Measurements from ENCODE around the gene HS3ST5. TPM values are rescaled to one million over a fixed set of nuclear protein-coding genes. Genes with fewer than 3 reads are reported as not detected.
"Not testable (repeated sequence)": the region's sequence is repeated elsewhere in the genome, so short reads cannot be mapped to it uniquely, and the experiment has no call there.

Gene HS3ST5
- total RNA-seq, 5 donors from 2014 or later (not counting 1 experiment from before 2014, with no cell fraction given), result not detected

GRCh38 chr6:114080410-114080809 is 262.4 kb downstream of the HS3ST5 start:
- H3K4me1 ChIP-seq (ENCODE audit: control insufficient read depth in 1 of 2, extremely low read depth in 1 of 2, insufficient read depth in 2 of 2, low read length in 2 of 2); H3K9me3 ChIP-seq; H3K36me3 ChIP-seq (ENCODE audit: control insufficient read depth in 2 of 2, extremely low read depth in 1 of 2, insufficient read depth in 1 of 2, low read length in 1 of 2); H3K4me3 ChIP-seq (ENCODE audit: control insufficient read depth in 1 of 2, extremely low read depth in 1 of 2, low read length in 1 of 2); POLR2A ChIA-PET; H3K4me1 Mint-ChIP-seq; ATAC-seq (replicated peaks in 1 of 4); H3K36me3 Mint-ChIP-seq; H3K27me3 ChIP-seq (replicated peaks in 1 of 2; ENCODE audit: control insufficient read depth in 2 of 2, extremely low read depth in 1 of 2, insufficient read depth in 2 of 2, low read length in 1 of 2); H3K27me3 Mint-ChIP-seq; CTCF ChIA-PET; H3K4me3 Mint-ChIP-seq; H3K27ac ChIP-seq (ENCODE audit: low read length); H3K27ac Mint-ChIP-seq; H3K9me3 Mint-ChIP-seq; DNase-seq: not testable (repeated sequence)
- WGBS (ENCODE audit: insufficient coverage), result no CpG with 5 or more reads among the region's 1 CpG

GRCh38 chr6:114075777-114076176 is 267.0 kb downstream of the HS3ST5 start:
- H3K9me3 ChIP-seq, result no peaks in the 10 kb centered on the region
- DNase-seq (no peak), ATAC-seq (replicated peaks in 1 of 4) (no peak)
- H3K4me1 ChIP-seq (ENCODE audit: control insufficient read depth in 1 of 2, extremely low read depth in 1 of 2, insufficient read depth in 2 of 2, low read length in 2 of 2), result no peaks in the 10 kb centered on the region
- Mint-ChIP-seq H3K27me3 (peaks cover 0 to 7% of the 10 kb centered on the region in 2 donors), H3K9me3 (peaks cover 0 to 4% (median 2%) of the 10 kb centered on the region in 3 donors), H3K4me1 (peaks cover 0 to 9% (median 7%) of the 10 kb centered on the region in 3 donors), H3K27ac (no peak overlapping the region), H3K4me3 (no peak overlapping the region), H3K36me3 (no peaks in the 10 kb centered on the region)
- ChIA-PET CTCF (no interaction called here), POLR2A (no interaction called here)
- no peak overlapping the region for H3K27ac ChIP-seq (ENCODE audit: low read length)
- no peak overlapping the region for H3K4me3 ChIP-seq (ENCODE audit: control insufficient read depth in 1 of 2, extremely low read depth in 1 of 2, low read length in 1 of 2)
- no peaks in the 10 kb centered on the region for H3K36me3 ChIP-seq (ENCODE audit: control insufficient read depth in 2 of 2, extremely low read depth in 1 of 2, insufficient read depth in 1 of 2, low read length in 1 of 2)
- no peaks in the 10 kb centered on the region for H3K27me3 ChIP-seq (replicated peaks in 1 of 2; ENCODE audit: control insufficient read depth in 2 of 2, extremely low read depth in 1 of 2, insufficient read depth in 2 of 2, low read length in 1 of 2)
- WGBS (ENCODE audit: insufficient coverage), result 63% methylated on average over 2 of the region's 3 CpGs

GRCh38 chr6:114075300-114075699 is 267.5 kb downstream of the HS3ST5 start:
- no peak overlapping the region for H3K4me3 ChIP-seq (ENCODE audit: control insufficient read depth in 1 of 2, extremely low read depth in 1 of 2, low read length in 1 of 2)
- ATAC-seq (replicated peaks in 1 of 4) (no peak), DNase-seq (no peak)
- no peaks in the 10 kb centered on the region for H3K36me3 Mint-ChIP-seq
- no peak overlapping the region for H3K4me3 Mint-ChIP-seq
- ChIA-PET CTCF (no interaction called here), POLR2A (no interaction called here)
- H3K4me1 Mint-ChIP-seq, result peaks cover 0 to 9% (median 7%) of the 10 kb centered on the region in 3 donors
- H3K27ac Mint-ChIP-seq, result no peak overlapping the region
- no peaks in the 10 kb centered on the region for H3K4me1 ChIP-seq (ENCODE audit: control insufficient read depth in 1 of 2, extremely low read depth in 1 of 2, insufficient read depth in 2 of 2, low read length in 2 of 2)
- H3K27me3 ChIP-seq (replicated peaks in 1 of 2; ENCODE audit: control insufficient read depth in 2 of 2, extremely low read depth in 1 of 2, insufficient read depth in 2 of 2, low read length in 1 of 2), result no peaks in the 10 kb centered on the region
- no peak overlapping the region for H3K27ac ChIP-seq (ENCODE audit: low read length)
- WGBS (ENCODE audit: insufficient coverage), result 57% methylated on average over 2 of the region's 4 CpGs
- no peaks in the 10 kb centered on the region for H3K9me3 ChIP-seq
- H3K27me3 Mint-ChIP-seq, result peaks cover 0 to 11% of the 10 kb centered on the region in 2 donors
- H3K36me3 ChIP-seq (ENCODE audit: control insufficient read depth in 2 of 2, extremely low read depth in 1 of 2, insufficient read depth in 1 of 2, low read length in 1 of 2), result no peaks in the 10 kb centered on the region
- H3K9me3 Mint-ChIP-seq, result peaks cover 0 to 3% (median 0%) of the 10 kb centered on the region in 3 donors

GRCh38 chr6:114068771-114069170 is 274.1 kb downstream of the HS3ST5 start:
- Mint-ChIP-seq H3K27ac (no peak overlapping the region), H3K4me1 (no peaks in the 10 kb centered on the region), H3K36me3 (no peaks in the 10 kb centered on the region), H3K9me3 (peaks cover 0 to 3% (median 0%) of the 10 kb centered on the region in 3 donors), H3K27me3 (peaks cover 5 to 18% of the 10 kb centered on the region in 2 donors), H3K4me3 (no peak overlapping the region)
- no peak for ATAC-seq (replicated peaks in 1 of 4)
- CTCF ChIA-PET, result no interaction called here
- no peak overlapping the region for H3K27ac ChIP-seq (ENCODE audit: low read length)
- no peaks in the 10 kb centered on the region for H3K9me3 ChIP-seq
- no peaks in the 10 kb centered on the region for H3K27me3 ChIP-seq (replicated peaks in 1 of 2; ENCODE audit: control insufficient read depth in 2 of 2, extremely low read depth in 1 of 2, insufficient read depth in 2 of 2, low read length in 1 of 2)
- no peak overlapping the region for H3K4me3 ChIP-seq (ENCODE audit: control insufficient read depth in 1 of 2, extremely low read depth in 1 of 2, low read length in 1 of 2)
- DNase-seq, result no peak
- POLR2A ChIA-PET, result no interaction called here
- H3K4me1 ChIP-seq (ENCODE audit: control insufficient read depth in 1 of 2, extremely low read depth in 1 of 2, insufficient read depth in 2 of 2, low read length in 2 of 2), result no peaks in the 10 kb centered on the region
- 100% methylated on average over 1 of the region's 3 CpGs for WGBS (ENCODE audit: insufficient coverage)
- no peaks in the 10 kb centered on the region for H3K36me3 ChIP-seq (ENCODE audit: control insufficient read depth in 2 of 2, extremely low read depth in 1 of 2, insufficient read depth in 1 of 2, low read length in 1 of 2)

GRCh38 chr6:114068116-114068515 is 274.7 kb downstream of the HS3ST5 start:
- H3K27ac ChIP-seq (ENCODE audit: low read length), result no peak overlapping the region
- H3K4me1 ChIP-seq (ENCODE audit: control insufficient read depth in 1 of 2, extremely low read depth in 1 of 2, insufficient read depth in 2 of 2, low read length in 2 of 2), result no peaks in the 10 kb centered on the region
- no CpG with 5 or more reads among the region's 2 CpGs for WGBS (ENCODE audit: insufficient coverage)
- no peaks in the 10 kb centered on the region for H3K36me3 Mint-ChIP-seq
- ChIA-PET POLR2A (no interaction called here), CTCF (no interaction called here)
- no peaks in the 10 kb centered on the region for H3K27me3 ChIP-seq (replicated peaks in 1 of 2; ENCODE audit: control insufficient read depth in 2 of 2, extremely low read depth in 1 of 2, insufficient read depth in 2 of 2, low read length in 1 of 2)
- H3K9me3 ChIP-seq, result no peaks in the 10 kb centered on the region
- no peak for ATAC-seq (replicated peaks in 1 of 4)
- H3K4me3 ChIP-seq (ENCODE audit: control insufficient read depth in 1 of 2, extremely low read depth in 1 of 2, low read length in 1 of 2), result no peak overlapping the region
- H3K4me3 Mint-ChIP-seq, result no peak overlapping the region
- H3K27ac Mint-ChIP-seq, result no peak overlapping the region
- H3K9me3 Mint-ChIP-seq, result peaks cover 0 to 3% (median 0%) of the 10 kb centered on the region in 3 donors
- no peaks in the 10 kb centered on the region for H3K36me3 ChIP-seq (ENCODE audit: control insufficient read depth in 2 of 2, extremely low read depth in 1 of 2, insufficient read depth in 1 of 2, low read length in 1 of 2)
- H3K4me1 Mint-ChIP-seq, result no peaks in the 10 kb centered on the region
- no peak for DNase-seq
- peaks cover 5 to 18% of the 10 kb centered on the region in 2 donors for H3K27me3 Mint-ChIP-seq

DNA sequence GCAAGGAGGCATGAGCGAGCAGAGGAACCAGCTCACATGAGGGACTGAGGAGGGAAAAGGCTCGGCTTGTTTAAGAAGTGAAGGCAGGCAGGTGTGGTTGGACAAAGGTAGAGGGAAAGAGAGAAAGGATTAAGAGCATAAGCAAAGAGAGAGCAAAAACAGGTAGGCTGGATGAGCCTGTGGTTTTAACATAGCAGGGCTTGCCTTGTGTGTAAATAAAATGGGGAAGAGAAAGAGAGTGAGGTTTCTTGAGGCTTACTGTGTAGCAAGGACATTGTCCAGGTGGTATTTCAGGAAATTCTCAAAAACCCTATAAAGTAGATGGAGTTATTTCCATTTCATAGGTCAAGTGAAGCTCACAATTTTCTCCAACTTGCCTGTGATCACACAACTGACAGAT is 278.0 kb downstream of the HS3ST5 start:
- no peak overlapping the region for H3K4me3 Mint-ChIP-seq
- H3K36me3 ChIP-seq (ENCODE audit: control insufficient read depth in 2 of 2, extremely low read depth in 1 of 2, insufficient read depth in 1 of 2, low read length in 1 of 2), result no peaks in the 10 kb centered on the region
- H3K4me1 ChIP-seq (ENCODE audit: control insufficient read depth in 1 of 2, extremely low read depth in 1 of 2, insufficient read depth in 2 of 2, low read length in 2 of 2), result no peaks in the 10 kb centered on the region
- peaks cover 5 to 15% of the 10 kb centered on the region in 2 donors for H3K27me3 Mint-ChIP-seq
- WGBS (ENCODE audit: insufficient coverage), result 92% methylated on average over 2 of the region's 2 CpGs
- ATAC-seq (replicated peaks in 1 of 4) (no peak), DNase-seq (no peak)
- H3K27ac ChIP-seq (ENCODE audit: low read length), result no peak overlapping the region
- no peak overlapping the region for H3K27ac Mint-ChIP-seq
- H3K27me3 ChIP-seq (replicated peaks in 1 of 2; ENCODE audit: control insufficient read depth in 2 of 2, extremely low read depth in 1 of 2, insufficient read depth in 2 of 2, low read length in 1 of 2), result no peaks in the 10 kb centered on the region
- no peaks in the 10 kb centered on the region for H3K4me1 Mint-ChIP-seq
- no peaks in the 10 kb centered on the region for H3K9me3 ChIP-seq
- no peaks in the 10 kb centered on the region for H3K9me3 Mint-ChIP-seq
- H3K36me3 Mint-ChIP-seq, result no peaks in the 10 kb centered on the region
- ChIA-PET CTCF (interaction anchor here in 1 of 2 donors (0.6 kb wide), 1 partner anchor 12 kb away, joined by 3 read pairs; no protein-coding TSS in a partner anchor), POLR2A (no interaction called here)
- no peak overlapping the region for H3K4me3 ChIP-seq (ENCODE audit: control insufficient read depth in 1 of 2, extremely low read depth in 1 of 2, low read length in 1 of 2)

- no peak for ATAC-seq (replicated peaks in 1 of 4)
- POLR2A ChIA-PET, result no interaction called here
- WGBS (ENCODE audit: insufficient coverage), result no CpG with 5 or more reads among the region's 1 CpG
Observed at GRCh38 chr6:114063956-114064355, 278.9 kb downstream of the HS3ST5 start.

More at GRCh38 chr6:114063956-114064355, 278.9 kb downstream of the HS3ST5 start:
- H3K27me3 Mint-ChIP-seq, result peaks cover 5 to 15% of the 10 kb centered on the region in 2 donors
- no peaks in the 10 kb centered on the region for H3K27me3 ChIP-seq (replicated peaks in 1 of 2; ENCODE audit: control insufficient read depth in 2 of 2, extremely low read depth in 1 of 2, insufficient read depth in 2 of 2, low read length in 1 of 2)
- no peaks in the 10 kb centered on the region for H3K4me1 ChIP-seq (ENCODE audit: control insufficient read depth in 1 of 2, extremely low read depth in 1 of 2, insufficient read depth in 2 of 2, low read length in 2 of 2)
- H3K36me3 ChIP-seq (ENCODE audit: control insufficient read depth in 2 of 2, extremely low read depth in 1 of 2, insufficient read depth in 1 of 2, low read length in 1 of 2), result no peaks in the 10 kb centered on the region
- no peaks in the 10 kb centered on the region for H3K36me3 Mint-ChIP-seq
- H3K27ac Mint-ChIP-seq, result no peak overlapping the region
- no peaks in the 10 kb centered on the region for H3K9me3 ChIP-seq
- no peak overlapping the region for H3K27ac ChIP-seq (ENCODE audit: low read length)
- H3K9me3 Mint-ChIP-seq, result no peaks in the 10 kb centered on the region
- no peak overlapping the region for H3K4me3 Mint-ChIP-seq
- no peak for DNase-seq
- no peaks in the 10 kb centered on the region for H3K4me1 Mint-ChIP-seq
- CTCF ChIA-PET, result no interaction called here
- no peak overlapping the region for H3K4me3 ChIP-seq (ENCODE audit: control insufficient read depth in 1 of 2, extremely low read depth in 1 of 2, low read length in 1 of 2)

Data from T-cell (primary cell).